ENCODE data around the gene LRPAP1.
"Not testable (repeated sequence)": the region's sequence is repeated elsewhere in the genome, so short reads cannot be mapped to it uniquely, and the experiment has no call there.

Gene LRPAP1

GRCh38 chr4:3455596-3455995 is 76.6 kb downstream of the LRPAP1 start:
- not testable (repeated sequence) for DNase-seq
